ENCODE measurements around the gene PABPN1L. TPM values are rescaled to one million over a fixed set of nuclear protein-coding genes. Genes with fewer than 3 reads are reported as not detected.

PABPN1L gene
- total and polyA plus RNA-seq, 5 donors = not detected

DNA sequence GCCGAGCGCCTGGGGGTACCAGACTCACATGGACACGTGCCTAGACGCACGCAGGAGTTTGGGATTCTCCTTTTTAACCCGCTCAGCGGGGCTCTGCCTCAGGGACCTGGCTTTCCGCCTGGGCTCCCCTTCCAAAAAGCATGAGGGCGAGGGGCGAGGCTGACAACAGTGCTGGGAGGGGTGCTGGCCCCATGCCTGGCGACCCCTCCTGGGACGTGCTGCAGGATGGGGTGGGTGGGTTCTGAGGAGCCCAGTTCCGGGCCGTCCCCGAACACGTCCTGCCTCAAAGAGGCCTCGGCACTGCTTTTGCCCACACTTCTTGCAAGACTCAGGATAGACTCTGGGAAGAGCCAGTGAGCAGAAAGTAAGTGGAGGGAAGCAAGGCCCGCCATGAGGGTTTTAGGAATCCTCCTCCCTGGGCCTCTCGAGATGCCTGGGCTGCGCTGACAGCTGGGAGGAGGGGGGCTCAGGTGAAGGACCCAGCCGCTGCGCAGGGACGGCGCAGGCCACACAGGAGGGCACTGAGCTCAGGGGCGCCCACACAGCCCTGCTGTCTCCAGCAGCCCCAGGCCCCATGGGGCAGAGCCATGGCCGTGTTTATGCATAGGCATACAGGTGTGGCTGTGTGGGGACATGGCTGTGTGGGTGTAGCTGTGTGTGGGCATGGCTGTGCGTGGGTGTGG is 15.4 kb upstream of the PABPN1L start:
- no peaks in the 10 kb centered on the region for H3K4me1 ChIP-seq (ENCODE audit: control insufficient read depth, insufficient read depth, low read length)
- DNase-seq = no peak
- intact Hi-C loops (cut with DNase I) = no loop called here
- WGBS = 77% methylated on average over 27 of the region's 27 CpGs
- no peaks in the 10 kb centered on the region for H3K9me3 ChIP-seq (ENCODE audit: control insufficient read depth, low read length)
- H3K4me3 ChIP-seq (ENCODE audit: low read length) = no peak overlapping the region
- ATAC-seq = no peak
- no peak overlapping the region for H3K27ac ChIP-seq (ENCODE audit: low read length)
- no peaks in the 10 kb centered on the region for H3K27me3 ChIP-seq (ENCODE audit: control insufficient read depth, insufficient read depth)

DNA sequence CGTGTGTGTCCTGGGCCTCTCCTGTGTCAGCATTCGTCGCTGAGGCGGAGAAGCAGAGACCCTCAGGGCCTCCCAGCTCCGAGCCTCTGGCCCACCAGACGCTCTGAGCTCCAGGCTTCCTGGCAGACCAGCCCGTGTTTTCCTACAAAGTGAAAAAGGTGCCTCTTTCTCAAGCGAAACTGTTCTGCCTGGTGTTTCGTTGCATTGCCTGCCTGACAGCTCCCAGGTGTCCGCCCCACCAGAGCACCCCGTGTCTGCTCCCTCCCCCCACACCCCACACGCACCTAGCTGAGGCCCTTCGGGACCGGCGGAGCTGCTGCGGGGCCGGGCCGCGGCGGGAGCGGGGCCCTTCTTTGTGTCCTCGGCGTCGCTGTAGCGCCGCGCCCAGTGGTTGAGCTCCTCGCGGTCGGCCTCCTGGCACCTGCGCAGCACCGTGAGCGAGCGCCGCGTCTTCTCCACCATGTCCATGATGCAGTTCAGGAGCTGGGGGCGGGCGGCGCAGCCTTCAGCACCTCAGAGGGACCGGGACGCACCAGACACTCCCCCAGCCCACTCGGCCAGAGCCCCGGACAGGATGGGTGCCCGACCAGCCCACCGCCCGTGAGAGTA is 14.7 kb upstream of the PABPN1L start:
- H3K4me3 ChIP-seq (ENCODE audit: low read length) = no peak overlapping the region
- ATAC-seq (no peak), DNase-seq (no peak)
- 59% methylated on average over 46 of the region's 46 CpGs for WGBS
- no peaks in the 10 kb centered on the region for H3K4me1 ChIP-seq (ENCODE audit: control insufficient read depth, insufficient read depth, low read length)
- no peaks in the 10 kb centered on the region for H3K9me3 ChIP-seq (ENCODE audit: control insufficient read depth, low read length)
- intact Hi-C loops (cut with DNase I) = no loop called here
- no peak overlapping the region for H3K27ac ChIP-seq (ENCODE audit: low read length)
- H3K27me3 ChIP-seq (ENCODE audit: control insufficient read depth, insufficient read depth) = no peaks in the 10 kb centered on the region

GRCh38 chr16:88880226-88881006 is 14.0 kb upstream of the PABPN1L start:
- no peaks in the 10 kb centered on the region for H3K4me1 ChIP-seq (ENCODE audit: control insufficient read depth, insufficient read depth, low read length)
- no peak overlapping the region for H3K27ac ChIP-seq (ENCODE audit: low read length)
- 74% methylated on average over 36 of the region's 36 CpGs for WGBS
- H3K4me3 ChIP-seq (ENCODE audit: low read length) = no peak overlapping the region
- no peaks in the 10 kb centered on the region for H3K9me3 ChIP-seq (ENCODE audit: control insufficient read depth, low read length)
- intact Hi-C loops (cut with DNase I) = no loop called here
- ATAC-seq (no peak), DNase-seq (no peak)
- no peaks in the 10 kb centered on the region for H3K27me3 ChIP-seq (ENCODE audit: control insufficient read depth, insufficient read depth)

DNA sequence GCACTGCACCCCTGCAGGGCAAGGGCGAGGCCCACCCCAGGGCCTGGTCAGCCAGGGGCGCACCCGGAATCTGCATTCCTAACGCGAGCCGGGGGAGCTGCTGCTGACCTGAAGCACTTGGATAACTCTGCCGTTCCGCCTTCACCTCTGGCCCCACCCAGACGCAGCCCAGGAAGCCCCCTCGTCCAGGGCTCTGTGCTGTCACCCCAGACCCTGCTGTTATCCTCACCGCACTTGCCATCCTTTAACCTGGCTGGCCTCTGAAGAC is 13.3 kb upstream of the PABPN1L start:
- WGBS = 75% methylated on average over 11 of the region's 11 CpGs
- Histone ChIP-seq H3K27me3 (ENCODE audit: control insufficient read depth, insufficient read depth) (no peaks in the 10 kb centered on the region), H3K9me3 (ENCODE audit: control insufficient read depth, low read length) (no peaks in the 10 kb centered on the region), H3K4me3 (ENCODE audit: low read length) (no peak overlapping the region), H3K4me1 (ENCODE audit: control insufficient read depth, insufficient read depth, low read length) (no peaks in the 10 kb centered on the region), H3K27ac (ENCODE audit: low read length) (no peak overlapping the region)
- intact Hi-C loops (cut with DNase I) = no loop called here
- DNase-seq (no peak), ATAC-seq (no peak)

DNA sequence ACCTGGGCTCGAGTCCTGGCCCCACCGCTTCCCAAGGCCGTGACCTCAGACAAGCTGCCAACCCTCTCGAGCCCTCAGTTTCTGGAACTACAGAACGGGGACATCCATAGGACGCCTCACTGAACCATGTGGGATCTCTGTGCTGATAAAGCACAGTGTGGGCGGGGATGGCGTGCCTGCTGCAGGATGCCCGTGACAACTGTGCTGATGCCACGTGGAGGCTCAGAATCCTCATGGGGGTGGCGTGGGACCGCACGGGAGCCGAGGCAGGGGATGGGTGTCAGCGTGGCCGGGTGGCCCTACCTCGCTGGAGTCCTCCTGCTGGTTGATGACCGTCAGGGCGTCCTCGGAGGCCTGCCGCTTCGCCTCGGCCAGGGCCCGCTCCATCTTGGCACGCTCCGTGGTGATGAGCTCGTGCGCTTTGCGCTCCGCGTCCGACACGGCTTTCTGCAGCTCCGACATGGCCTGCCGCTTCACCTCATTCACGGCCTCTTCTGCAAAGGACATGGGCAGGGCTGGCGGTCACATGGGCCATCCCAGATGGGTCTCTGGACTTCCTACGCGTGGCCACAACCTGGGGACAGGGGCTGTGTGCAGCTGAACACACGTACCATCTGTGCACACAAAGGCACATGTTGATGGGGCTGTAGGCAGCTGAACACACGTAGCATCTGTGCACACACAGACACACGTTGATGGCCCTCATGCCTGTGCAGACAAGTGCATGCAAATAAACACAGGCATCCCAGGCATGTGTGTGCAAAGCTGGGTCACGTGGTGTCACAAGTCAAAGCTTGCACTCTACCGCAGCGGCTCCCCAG is 12.7 kb upstream of the PABPN1L start:
- Histone ChIP-seq H3K4me1 (ENCODE audit: control insufficient read depth, insufficient read depth, low read length) (no peaks in the 10 kb centered on the region), H3K4me3 (ENCODE audit: low read length) (no peak overlapping the region), H3K9me3 (ENCODE audit: control insufficient read depth, low read length) (no peaks in the 10 kb centered on the region), H3K27ac (ENCODE audit: low read length) (no peak overlapping the region), H3K27me3 (ENCODE audit: control insufficient read depth, insufficient read depth) (no peaks in the 10 kb centered on the region)
- intact Hi-C loops (cut with DNase I) = no loop called here
- ATAC-seq (no peak), DNase-seq (no peak)
- 91% methylated on average over 45 of the region's 45 CpGs for WGBS

- no peak overlapping the region for H3K27ac ChIP-seq (ENCODE audit: low read length)
- DNase-seq (no peak), ATAC-seq (no peak)
- H3K4me3 ChIP-seq (ENCODE audit: low read length) = no peak overlapping the region
- no peaks in the 10 kb centered on the region for H3K4me1 ChIP-seq (ENCODE audit: control insufficient read depth, insufficient read depth, low read length)
- 94% methylated on average over 20 of the region's 20 CpGs for WGBS
- H3K9me3 ChIP-seq (ENCODE audit: control insufficient read depth, low read length) = no peaks in the 10 kb centered on the region
- no peaks in the 10 kb centered on the region for H3K27me3 ChIP-seq (ENCODE audit: control insufficient read depth, insufficient read depth)
- intact Hi-C loops (cut with DNase I) = no loop called here
Observed at GRCh38 chr16:88878356-88878755, 11.9 kb upstream of the PABPN1L start.

DNA sequence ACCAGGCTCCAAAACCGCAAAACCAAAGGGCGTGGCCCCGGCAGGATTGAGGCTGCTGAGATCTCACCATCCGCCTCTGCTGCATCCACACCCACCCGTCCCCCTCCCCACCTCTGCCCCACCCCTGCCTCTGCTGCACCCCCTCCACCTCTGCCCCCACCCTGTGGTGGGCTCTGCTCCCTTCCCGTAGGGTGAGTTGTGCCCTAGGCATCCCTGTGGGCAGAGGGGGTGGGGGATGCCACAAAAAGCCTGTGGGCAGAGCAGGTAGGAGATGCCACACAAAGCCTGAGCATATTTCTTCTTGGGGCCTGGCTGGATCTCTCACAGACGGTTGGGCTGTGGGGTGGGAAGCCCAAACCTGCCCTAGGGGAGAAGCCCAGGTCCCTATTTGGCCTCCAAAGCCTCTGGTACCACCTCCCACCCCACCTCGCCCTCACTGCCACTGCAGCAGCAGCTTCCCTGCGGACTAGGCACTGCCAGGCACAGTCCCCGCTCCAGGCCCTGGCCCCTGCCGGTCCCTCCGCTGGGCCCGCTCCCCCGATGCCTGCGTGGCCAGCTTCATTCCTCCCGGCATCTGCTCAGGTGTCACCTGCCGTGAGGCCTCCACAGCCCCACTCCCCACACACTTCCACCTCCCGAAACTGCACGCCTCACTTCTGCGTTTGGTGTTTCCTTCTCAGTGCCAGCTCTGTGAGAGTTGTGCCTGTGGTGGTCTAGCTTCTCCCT is 11.3 kb upstream of the PABPN1L start:
- intact Hi-C loops (cut with DNase I) = no loop called here

GRCh38 chr16:88876942-88877526 is 10.6 kb upstream of the PABPN1L start:
- no peak overlapping the region for H3K27ac ChIP-seq (ENCODE audit: low read length)
- ATAC-seq (no peak), DNase-seq (no peak)
- intact Hi-C loops (cut with DNase I) = no loop called here
- no peaks in the 10 kb centered on the region for H3K4me1 ChIP-seq (ENCODE audit: control insufficient read depth, insufficient read depth, low read length)
- no peaks in the 10 kb centered on the region for H3K9me3 ChIP-seq (ENCODE audit: control insufficient read depth, low read length)
- WGBS = 88% methylated on average over 33 of the region's 33 CpGs
- no peaks in the 10 kb centered on the region for H3K27me3 ChIP-seq (ENCODE audit: control insufficient read depth, insufficient read depth)
- no peak overlapping the region for H3K4me3 ChIP-seq (ENCODE audit: low read length)

More for the DNA sequence above, 11.3 kb upstream of the PABPN1L start:
- Histone ChIP-seq H3K27me3 (ENCODE audit: control insufficient read depth, insufficient read depth) (no peaks in the 10 kb centered on the region), H3K9me3 (ENCODE audit: control insufficient read depth, low read length) (no peaks in the 10 kb centered on the region), H3K27ac (ENCODE audit: low read length) (no peak overlapping the region), H3K4me1 (ENCODE audit: control insufficient read depth, insufficient read depth, low read length) (no peaks in the 10 kb centered on the region), H3K4me3 (ENCODE audit: low read length) (no peak overlapping the region)
- WGBS = 88% methylated on average over 20 of the region's 20 CpGs
- DNase-seq (no peak), ATAC-seq (no peak)

GRCh38 chr16:88875703-88876234 is 9.3 kb upstream of the PABPN1L start:
- H3K9me3 ChIP-seq (ENCODE audit: control insufficient read depth, low read length) = no peaks in the 10 kb centered on the region
- H3K4me3 ChIP-seq (ENCODE audit: low read length) = no peak overlapping the region
- 92% methylated on average over 22 of the region's 22 CpGs for WGBS
- no peak for DNase-seq
- intact Hi-C loops (cut with DNase I) = no loop called here
- ATAC-seq = no peak
- H3K27ac ChIP-seq (ENCODE audit: low read length) = no peak overlapping the region
- H3K4me1 ChIP-seq (ENCODE audit: control insufficient read depth, insufficient read depth, low read length) = no peaks in the 10 kb centered on the region
- H3K27me3 ChIP-seq (ENCODE audit: control insufficient read depth, insufficient read depth) = no peaks in the 10 kb centered on the region

- H3K9me3 ChIP-seq (ENCODE audit: control insufficient read depth, low read length) = no peaks in the 10 kb centered on the region
- H3K27ac ChIP-seq (ENCODE audit: low read length) = no peak overlapping the region
- H3K27me3 ChIP-seq (ENCODE audit: control insufficient read depth, insufficient read depth) = no peaks in the 10 kb centered on the region
- intact Hi-C loops (cut with DNase I) = no loop called here
- H3K4me3 ChIP-seq (ENCODE audit: low read length) = no peak overlapping the region
- no peak for ATAC-seq
- no peaks in the 10 kb centered on the region for H3K4me1 ChIP-seq (ENCODE audit: control insufficient read depth, insufficient read depth, low read length)
- WGBS = 91% methylated on average over 34 of the region's 34 CpGs
- DNase-seq = no peak
Observed at GRCh38 chr16:88874938-88875599, 8.6 kb upstream of the PABPN1L start.

Data from right cardiac atrium (tissue), 5 donors.